GM12878 (cell line): ENCODE measurements around the gene RAB31. TPM values are rescaled to one million over a fixed set of nuclear protein-coding genes. Genes with fewer than 3 reads are reported as not detected.

Experiments used
- ATAC-seq: fragments of 200-7000 bp; cut with Tn5 transposase; 3 replicates; pipeline ENCODE4 v1.9.1; 2020; ENCODE audit warnings: mild to moderate bottlenecking, moderate library complexity
- BruUV-seq: library from RNA; stranded (reverse); fragments of 400-500 nt; replicated peaks from 2 replicates; lab custom pipeline; 2021; lab: Mats Ljungman, UMichigan
- CTCF ChIA-PET: fragments of 300-600 bp; sonication (Branson Sonifier 250); formaldehyde crosslinking; extraction: SDS; loops from one replicate; lab custom pipeline; 2021; ENCODE audit warnings: inconsistent platforms; lab: Yijun Ruan, JAX
- POLR2A ChIA-PET: fragments of 350-600 bp; formaldehyde crosslinking; extraction: SDS; loops from one replicate; lab custom pipeline; 2021; ENCODE audit warnings: inconsistent platforms; lab: Charles Lee
- RAD21 ChIA-PET: fragments of 300-600 bp; sonication (Branson Sonifier 250); formaldehyde crosslinking; loops from one replicate; lab custom pipeline; 2023; ENCODE audit warnings: antibody characterized with exemption; ENCODE audit not compliant: unreplicated experiment; lab: Charles Lee
- SMC1A ChIA-PET: fragments of 300-600 bp; sonication (Branson Sonifier 250); formaldehyde crosslinking; loops from one replicate; lab custom pipeline; 2023; ENCODE audit not compliant: unreplicated experiment, uncharacterized antibody; lab: Charles Lee
- DNase-seq: peaks from one replicate; pipeline ENCODE4 v3.0.0-alpha.2; 2011; ENCODE audit warnings: low read depth, low spot score
- FAIRE-seq: peaks from 3 replicates; lab custom pipeline; 2011; peaks lifted over from hg19 to GRCh38; lab: Jason Lieb, UNC
- H2AFZ ChIP-seq: 2 replicates; pipeline ENCODE4 v1.6.0; 2011; ENCODE audit warnings: low read depth, low read length, control low read depth; ENCODE audit not compliant: control insufficient read depth
- H3K27ac ChIP-seq: 2 replicates; pipeline ENCODE4 v1.5.1; 2011; ENCODE audit warnings: control low read depth; ENCODE audit not compliant: control insufficient read depth, insufficient read depth
- H3K27me3 ChIP-seq, 2 experiments: replicated peaks in 1 of 2; 2 replicates each; pipeline versions ENCODE4 v1.6.0 to v1.6.1; 2011; ENCODE audit warnings: low read length in 1 of 2; ENCODE audit not compliant: control insufficient read depth in 2 of 2, insufficient read depth in 2 of 2
- H3K36me3 ChIP-seq, 2 experiments: 2 replicates each; pipeline ENCODE4 v1.5.1; 2011; ENCODE audit warnings: low read length in 1 of 2; ENCODE audit not compliant: control insufficient read depth in 2 of 2, insufficient read depth in 2 of 2
- H3K4me1 ChIP-seq: 2 replicates; pipeline ENCODE4 v1.6.1; 2011; ENCODE audit warnings: mild to moderate bottlenecking, low read length, moderate library complexity, mixed read lengths; ENCODE audit not compliant: control insufficient read depth, insufficient read depth
- H3K4me2 ChIP-seq: 2 replicates; pipeline ENCODE4 v1.6.0; 2011; ENCODE audit warnings: control low read depth; ENCODE audit not compliant: control insufficient read depth, insufficient read depth
- H3K4me3 ChIP-seq: fragments of 200-600 bp; sonication (generic); 2 replicates; pipeline ENCODE4 v1.5.1; 2016
- H3K79me2 ChIP-seq: 2 replicates; pipeline ENCODE4 v1.6.0; 2011; ENCODE audit warnings: low read length; ENCODE audit not compliant: control insufficient read depth, insufficient read depth
- H3K9ac ChIP-seq: 2 replicates; pipeline ENCODE4 v1.8.0; 2011; ENCODE audit warnings: low read length, control low read depth, mixed read lengths; ENCODE audit not compliant: control insufficient read depth, insufficient read depth
- H3K9me3 ChIP-seq: replicated peaks from 3 replicates; pipeline ENCODE4 v1.5.1; 2011; ENCODE audit warnings: mild to moderate bottlenecking, low read length; ENCODE audit not compliant: control insufficient read depth, insufficient read depth
- H4K20me1 ChIP-seq: 2 replicates; pipeline ENCODE4 v1.6.0; 2011; ENCODE audit not compliant: control insufficient read depth, insufficient read depth
- CBX3 ChIP-seq: fragments of 200-600 bp; sonication (generic); IDR thresholded peaks from 2 replicates; pipeline ENCODE4 v1.6.1; 2016; ENCODE audit warnings: low read depth, borderline replicate concordance
- EGR1 ChIP-seq, 2 experiments: IDR thresholded peaks; 1 replicate in 1 of 2; 2 replicates in 1 of 2; pipeline ENCODE4 v1.6.1; 2011 to 2012; ENCODE audit warnings: low read depth in 2 of 2, low read length in 2 of 2, borderline replicate concordance in 1 of 2, mild to moderate bottlenecking in 1 of 2, moderate library complexity in 1 of 2
- IKZF1 ChIP-seq: fragments of 450-650 bp; conservative IDR thresholded peaks from 2 replicates; pipeline ENCODE4 v1.6.1; 2017; ENCODE audit warnings: antibody characterized with exemption, mild to moderate bottlenecking
- LARP7 ChIP-seq: fragments of 450-650 bp; IDR thresholded peaks from 2 replicates; pipeline ENCODE4 v1.6.1; 2017; ENCODE audit warnings: mild to moderate bottlenecking
- MTA3 ChIP-seq: IDR thresholded peaks from 2 replicates; pipeline ENCODE4 v1.6.1; 2012; ENCODE audit warnings: low read length, inconsistent platforms, borderline replicate concordance
- SIN3A ChIP-seq: IDR thresholded peaks from 2 replicates; pipeline ENCODE4 v1.6.1; 2012; ENCODE audit warnings: low read depth, low read length, improper control_type of control experiment
- TBL1XR1 ChIP-seq: IDR thresholded peaks from 2 replicates; pipeline ENCODE4 v1.6.1; 2012; ENCODE audit warnings: low read depth, low read length, improper control_type of control experiment
- WGBS: methylation state at CpG from one replicate; pipeline ENCODE4 v1.1.6; 2016; ENCODE audit warnings: low lambda C conversion rate; ENCODE audit not compliant: insufficient replicate concordance, insufficient coverage; ENCODE audit errors: missing lambda C conversion rate; 5-methylcytosine and 5-hydroxymethylcytosine counted together
- in situ Hi-C: fragments of 300-500 bp; cut with MboI; formaldehyde crosslinking; loops from 9 replicates; pipeline ENCODE4 v1.14.3; 2018; ENCODE audit warnings: mixed read lengths
- intact Hi-C: fragments of 100-400 bp; cut with micrococcal nuclease; formaldehyde crosslinking; loops from one replicate; pipeline ENCODE4 v1.14.2; 2022; ENCODE audit not compliant: unreplicated experiment
- polyA plus RNA-seq, 11 experiments: library from polyadenylated mRNA; depleted of rRNA in 4 of 11; unstranded in 6 of 11; stranded (reverse) in 5 of 11; fragments of >200 nt; fragmentation: Nextera tagmentation in 4 of 11; fragmentation: Illumina TruSeq in 1 of 11; extraction: Ambion mirVana in 4 of 11; extraction: Trizol in 1 of 11; gene quantifications; 1 replicate in 1 of 11; 2 replicates in 10 of 11; pipeline versions ENCODE4 v1.2.1 to v1.2.3, GENCODE V29; 2011 to 2016; ENCODE audit warnings: inconsistent platforms in 2 of 11, missing spikeins in 2 of 11, low read depth in 1 of 11
- total RNA-seq, 4 experiments: library from RNA; depleted of rRNA in 3 of 4; stranded (reverse); fragments of >200 nt in 3 of 4; fragmentation: Illumina TruSeq in 1 of 4; extraction: Trizol in 1 of 4; gene quantifications; 2 replicates each; pipeline versions ENCODE4 v1.2.1 to v1.2.3, GENCODE V29; 2013 to 2021
- TF ChIP-seq, protein P1 (sequence below): IDR thresholded peaks from 2 replicates; pipeline ENCODE4 v1.6.1; 2011; ENCODE audit warnings: borderline replicate concordance, low read depth, mild to moderate bottlenecking, moderate library complexity, low read length; ENCODE audit not compliant: insufficient read depth, poor library complexity, severe bottlenecking

RAB31 gene
- total and polyA plus RNA-seq, 10 of the 15 experiments (the other 5 are each of a cell fraction or from before 2014, with no cell fraction given) = 0.80 to 23.3 (median 12.2) TPM

GRCh38 chr18:9809697-9810096 is 101.6 kb downstream of the RAB31 start:
- Histone ChIP-seq H3K27me3 (no peaks in the 10 kb centered on the region), H2AFZ (no peak overlapping the region), H3K27ac (no peak overlapping the region), H3K36me3 (no peaks in the 10 kb centered on the region), H3K4me2 (no peak overlapping the region), H4K20me1 (no peaks in the 10 kb centered on the region), H3K9ac (no peak overlapping the region), H3K9me3 (no peaks in the 10 kb centered on the region), H3K4me3 (no peak overlapping the region), H3K4me1 (no peaks in the 10 kb centered on the region), H3K79me2 (no peaks in the 10 kb centered on the region)
- intact Hi-C loops = no loop called here
- CTCF ChIA-PET = no interaction called here
- 85% methylated on average over 6 of the region's 6 CpGs for WGBS
- BruUV-seq = no TSS peak
- no peak for FAIRE-seq
- TF ChIP-seq CBX3 (no peak), SIN3A (no peak), LARP7 (no peak), TBL1XR1 (no peak), MTA3 (no peak), IKZF1 (no peak), EGR1 (IDR thresholded peaks at IDR 0.05; ENCODE audit: borderline replicate concordance in 1 of 2, low read depth in 2 of 2, low read length in 2 of 2) (no peak)
- TF ChIP-seq, protein P1, sequence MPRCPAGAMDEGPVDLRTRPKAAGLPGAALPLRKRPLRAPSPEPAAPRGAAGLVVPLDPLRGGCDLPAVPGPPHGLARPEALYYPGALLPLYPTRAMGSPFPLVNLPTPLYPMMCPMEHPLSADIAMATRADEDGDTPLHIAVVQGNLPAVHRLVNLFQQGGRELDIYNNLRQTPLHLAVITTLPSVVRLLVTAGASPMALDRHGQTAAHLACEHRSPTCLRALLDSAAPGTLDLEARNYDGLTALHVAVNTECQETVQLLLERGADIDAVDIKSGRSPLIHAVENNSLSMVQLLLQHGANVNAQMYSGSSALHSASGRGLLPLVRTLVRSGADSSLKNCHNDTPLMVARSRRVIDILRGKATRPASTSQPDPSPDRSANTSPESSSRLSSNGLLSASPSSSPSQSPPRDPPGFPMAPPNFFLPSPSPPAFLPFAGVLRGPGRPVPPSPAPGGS = no peak
- RAD21 ChIA-PET = no interaction called here
- DNase-seq = no peak
- POLR2A ChIA-PET = no interaction called here
- ATAC-seq = no peak
- in situ Hi-C loops = no loop called here
- SMC1A ChIA-PET = no interaction called here
